ENCODE data around the gene TRMT2A. TPM values are rescaled to one million over a fixed set of nuclear protein-coding genes. Genes with fewer than 3 reads are reported as not detected.

Gene TRMT2A
- total and polyA plus RNA-seq, 10 of the 15 experiments (the other 5 are each of a cell fraction or from before 2014, with no cell fraction given), result 0.29 to 97.0 (median 57.9) TPM

GRCh38 chr22:20131859-20132685, 15.0 kb upstream of the TRMT2A start:
- peak overlapping the region; percentile 61 for H3K9ac ChIP-seq (ENCODE audit: control insufficient read depth, insufficient read depth, low read length)
- no peaks in the 10 kb centered on the region for H3K9me3 ChIP-seq (replicated peaks; ENCODE audit: control insufficient read depth, insufficient read depth, low read length)
- ChIA-PET POLR2A (no interaction called here), CTCF (no interaction called here), SMC1A (ENCODE audit: uncharacterized antibody, unreplicated experiment) (no interaction called here), RAD21 (ENCODE audit: unreplicated experiment) (no interaction called here)
- in situ Hi-C loops (cut with MboI), result no loop called here
- intact Hi-C loops (cut with micrococcal nuclease; ENCODE audit: unreplicated experiment), result no loop called here
- ATAC-seq, result no peak
- peaks cover 7 to 9% of the 10 kb centered on the region in 2 experiments; a peak in 3 of 4 replicates for H3K36me3 ChIP-seq (ENCODE audit: control insufficient read depth in 2 of 2, insufficient read depth in 2 of 2, low read length in 1 of 2)
- FAIRE-seq, result no peak
- peak overlapping the region; percentile 74 for H3K4me3 ChIP-seq
- peaks cover 12% of the 10 kb centered on the region for H3K4me1 ChIP-seq (ENCODE audit: control insufficient read depth, insufficient read depth, low read length)
- H3K27ac ChIP-seq (ENCODE audit: control insufficient read depth, insufficient read depth), result no peak overlapping the region
- H3K79me2 ChIP-seq (ENCODE audit: control insufficient read depth, insufficient read depth, low read length), result peaks cover 7% of the 10 kb centered on the region
- H2AFZ ChIP-seq (ENCODE audit: control insufficient read depth, low read depth, low read length), result peak overlapping the region; percentile 34; the same call in 1 of the 2 replicates
- peak overlapping the region; percentile 83 for H3K4me2 ChIP-seq (ENCODE audit: control insufficient read depth, insufficient read depth)
- 3% methylated on average over 48 of the region's 72 CpGs for WGBS (ENCODE audit: insufficient coverage, insufficient replicate concordance, low lambda C conversion rate, missing lambda C conversion rate)
- BruUV-seq (replicated peaks), result no TSS peak
- no peaks in the 10 kb centered on the region for H3K27me3 ChIP-seq (replicated peaks in 1 of 2; ENCODE audit: control insufficient read depth in 2 of 2, insufficient read depth in 2 of 2, low read length in 1 of 2)
- no peaks in the 10 kb centered on the region for H4K20me1 ChIP-seq (ENCODE audit: control insufficient read depth, insufficient read depth)
- DNase-seq (ENCODE audit: low read depth, low spot score), result no peak
- TF ChIP-seq, protein P1, sequence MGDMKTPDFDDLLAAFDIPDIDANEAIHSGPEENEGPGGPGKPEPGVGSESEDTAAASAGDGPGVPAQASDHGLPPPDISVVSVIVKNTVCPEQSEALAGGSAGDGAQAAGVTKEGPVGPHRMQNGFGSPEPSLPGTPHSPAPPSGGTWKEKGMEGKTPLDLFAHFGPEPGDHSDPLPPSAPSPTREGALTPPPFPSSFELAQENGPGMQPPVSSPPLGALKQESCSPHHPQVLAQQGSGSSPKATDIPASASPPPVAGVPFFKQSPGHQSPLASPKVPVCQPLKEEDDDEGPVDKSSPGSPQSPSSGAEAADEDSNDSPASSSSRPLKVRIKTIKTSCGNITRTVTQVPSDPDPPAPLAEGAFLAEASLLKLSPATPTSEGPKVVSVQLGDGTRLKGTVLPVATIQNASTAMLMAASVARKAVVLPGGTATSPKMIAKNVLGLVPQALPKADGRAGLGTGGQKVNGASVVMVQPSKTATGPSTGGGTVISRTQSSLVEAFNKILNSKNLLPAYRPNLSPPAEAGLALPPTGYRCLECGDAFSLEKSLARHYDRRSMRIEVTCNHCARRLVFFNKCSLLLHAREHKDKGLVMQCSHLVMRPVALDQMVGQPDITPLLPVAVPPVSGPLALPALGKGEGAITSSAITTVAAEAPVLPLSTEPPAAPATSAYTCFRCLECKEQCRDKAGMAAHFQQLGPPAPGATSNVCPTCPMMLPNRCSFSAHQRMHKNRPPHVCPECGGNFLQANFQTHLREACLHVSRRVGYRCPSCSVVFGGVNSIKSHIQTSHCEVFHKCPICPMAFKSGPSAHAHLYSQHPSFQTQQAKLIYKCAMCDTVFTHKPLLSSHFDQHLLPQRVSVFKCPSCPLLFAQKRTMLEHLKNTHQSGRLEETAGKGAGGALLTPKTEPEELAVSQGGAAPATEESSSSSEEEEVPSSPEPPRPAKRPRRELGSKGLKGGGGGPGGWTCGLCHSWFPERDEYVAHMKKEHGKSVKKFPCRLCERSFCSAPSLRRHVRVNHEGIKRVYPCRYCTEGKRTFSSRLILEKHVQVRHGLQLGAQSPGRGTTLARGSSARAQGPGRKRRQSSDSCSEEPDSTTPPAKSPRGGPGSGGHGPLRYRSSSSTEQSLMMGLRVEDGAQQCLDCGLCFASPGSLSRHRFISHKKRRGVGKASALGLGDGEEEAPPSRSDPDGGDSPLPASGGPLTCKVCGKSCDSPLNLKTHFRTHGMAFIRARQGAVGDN (IDR thresholded peaks at IDR 0.05), result no peak
- TF ChIP-seq TAF1 (IDR thresholded peaks at IDR 0.05; ENCODE audit: borderline replicate concordance, low read depth, low read length) (no peak), BHLHE40 (IDR thresholded peaks at IDR 0.05; ENCODE audit: borderline replicate concordance in 1 of 2, low read depth in 2 of 2, low read length in 1 of 2) (peak; percentile 21 to 74; a peak in 3 of 4 replicates), EGR1 (IDR thresholded peaks at IDR 0.05; ENCODE audit: borderline replicate concordance in 1 of 2, low read depth in 2 of 2, low read length in 2 of 2) (no peak), NKRF (conservative IDR thresholded peaks at IDR 0.05) (no peak), TCF7 (IDR thresholded peaks at IDR 0.05; ENCODE audit: borderline replicate concordance) (no peak), ZBTB4 (CRISPR knock-in tag; IDR thresholded peaks at IDR 0.05) (no peak), TBL1XR1 (IDR thresholded peaks at IDR 0.05; ENCODE audit: low read depth, low read length) (no peak), TARDBP (IDR thresholded peaks at IDR 0.05; ENCODE audit: borderline replicate concordance) (no peak), USF1 (IDR thresholded peaks at IDR 0.05; ENCODE audit: borderline replicate concordance, extremely low read length, insufficient read depth, low read depth, low read length) (peak; percentile 32), HCFC1 (IDR thresholded peaks at IDR 0.05; ENCODE audit: low read length) (no peak), GATAD2B (conservative IDR thresholded peaks at IDR 0.05; ENCODE audit: low read depth) (0 out of 2 replicates have a peak, but pooled peaks have one; percentile 28)

Measured in GM12878 (cell line).